ENCODE results near the gene HACD4. TPM values are rescaled to one million over a fixed set of nuclear protein-coding genes. Genes with fewer than 3 reads are reported as not detected.

HACD4 gene
- total RNA-seq, result 1.2 and 1.3 TPM in 2 replicates
- 1.3 TPM in 2 replicates for polyA plus RNA-seq

DNA sequence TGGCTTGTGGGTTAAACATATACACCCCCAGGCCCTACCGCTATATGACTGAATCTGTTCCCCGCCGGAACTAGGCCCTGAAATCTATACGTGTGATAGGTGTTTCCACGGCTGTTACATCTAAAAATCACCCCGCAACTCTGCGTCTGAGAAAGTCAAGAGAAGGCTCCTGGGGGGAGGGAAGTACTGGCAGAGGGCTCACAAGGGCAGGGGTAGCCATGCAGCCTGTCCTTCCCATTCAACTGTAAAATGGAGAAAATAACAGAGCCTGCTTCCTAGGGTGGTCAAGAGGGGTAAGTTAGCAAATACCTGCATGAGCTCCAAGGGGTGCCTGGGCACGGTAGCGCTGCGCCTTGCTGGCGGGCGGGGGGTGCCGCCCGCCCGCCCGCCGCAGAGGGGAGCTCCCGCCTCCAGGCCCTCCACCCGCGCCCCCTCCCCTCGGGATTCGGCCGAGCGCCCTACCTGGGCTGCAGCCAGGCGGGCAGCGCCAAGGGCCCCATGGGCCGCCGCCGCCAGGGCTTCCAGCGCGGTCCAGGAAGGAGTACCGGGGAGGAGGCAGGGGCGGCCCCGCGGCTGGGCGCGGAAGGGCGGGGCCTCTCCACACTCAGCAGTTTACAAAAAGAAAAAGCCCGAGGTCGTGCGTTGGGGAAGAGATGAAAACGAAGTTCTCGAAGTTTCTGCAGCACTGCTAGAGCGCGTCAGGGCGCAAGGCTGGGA lies at the start of gene HACD4:
Gene HACD4 (minus strand): TSS at position 550 of the 717 bp plus-strand sequence. CDS start 50 bp downstream, at position 500.
- TF ChIP-seq EZH2 (IDR thresholded peaks at IDR 0.05; ENCODE audit: borderline replicate concordance) (no peak), EZH2phosphoT487 (IDR thresholded peaks at IDR 0.05; ENCODE audit: low read depth, severe bottlenecking, unreplicated experiment) (no peak), CTCF (IDR thresholded peaks at IDR 0.05; ENCODE audit: poor library complexity) (no peak)
- 13% methylated on average over 33 of the region's 46 CpGs for WGBS (ENCODE audit: low lambda C conversion rate, missing lambda C conversion rate)
- H2AFZ ChIP-seq, result peak within 1 kb of the TSS; percentile 80
- H3K79me2 ChIP-seq, result no peaks in the 10 kb centered on the region
- peaks cover 4% of the 10 kb centered on the region for H3K4me1 ChIP-seq (ENCODE audit: insufficient read depth)
- DNase-seq (ENCODE audit: low spot score), result peak; percentile 64
- H3K36me3 ChIP-seq (replicated peaks; ENCODE audit: insufficient read depth, low read depth), result no peaks in the 10 kb centered on the region
- peak within 1 kb of the TSS; percentile 86 for H3K4me2 ChIP-seq
- H3K4me3 ChIP-seq, result peak within 1 kb of the TSS; percentile 32
- H3K9me3 ChIP-seq (ENCODE audit: low read depth), result no peaks in the 10 kb centered on the region
- peak within 1 kb of the TSS; percentile 18 for H3K27ac ChIP-seq
- no peaks in the 10 kb centered on the region for H4K20me1 ChIP-seq (ENCODE audit: insufficient read depth, poor library complexity, severe bottlenecking)
- no peaks in the 10 kb centered on the region for H3K9me2 ChIP-seq (replicated peaks; ENCODE audit: insufficient read depth)
- H3K27me3 ChIP-seq, result no peaks in the 10 kb centered on the region

DNA sequence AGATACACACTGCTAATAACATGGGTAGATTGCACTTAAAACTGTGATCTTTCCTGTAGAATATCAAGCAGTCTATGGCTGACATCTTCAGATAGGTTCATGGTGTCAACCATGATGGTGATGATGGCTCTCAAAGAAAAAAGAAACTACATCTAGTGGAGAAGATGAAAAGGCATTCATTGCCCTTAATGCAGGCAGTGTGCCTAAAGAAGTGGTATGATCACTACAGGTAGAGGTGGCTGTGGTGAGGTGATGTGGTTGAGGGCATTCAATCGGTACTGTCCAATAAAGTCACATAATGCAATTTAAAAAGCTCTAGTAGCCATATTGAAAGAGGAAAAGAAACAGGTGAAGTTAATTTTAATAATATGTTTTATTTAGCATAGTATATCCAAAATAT lies 49.4 kb upstream of the HACD4 start:
- no peak overlapping the region for H3K27ac ChIP-seq
- no peaks in the 10 kb centered on the region for H3K36me3 ChIP-seq (replicated peaks; ENCODE audit: insufficient read depth, low read depth)
- H3K9me2 ChIP-seq (replicated peaks; ENCODE audit: insufficient read depth), result no peaks in the 10 kb centered on the region
- DNase-seq (ENCODE audit: low spot score), result no peak
- no peaks in the 10 kb centered on the region for H3K4me1 ChIP-seq (ENCODE audit: insufficient read depth)
- no peaks in the 10 kb centered on the region for H3K79me2 ChIP-seq
- no peak overlapping the region for H3K4me3 ChIP-seq
- no peak overlapping the region for H3K4me2 ChIP-seq
- 93% methylated on average over 1 of the region's 1 CpG for WGBS (ENCODE audit: low lambda C conversion rate, missing lambda C conversion rate)
- no peak overlapping the region for H2AFZ ChIP-seq
- H3K9me3 ChIP-seq (ENCODE audit: low read depth), result no peaks in the 10 kb centered on the region
- H3K27me3 ChIP-seq, result no peaks in the 10 kb centered on the region
- TF ChIP-seq CTCF (IDR thresholded peaks at IDR 0.05; ENCODE audit: poor library complexity) (no peak), EZH2 (IDR thresholded peaks at IDR 0.05; ENCODE audit: borderline replicate concordance) (no peak), EZH2phosphoT487 (IDR thresholded peaks at IDR 0.05; ENCODE audit: low read depth, severe bottlenecking, unreplicated experiment) (no peak)
- H4K20me1 ChIP-seq (ENCODE audit: insufficient read depth, poor library complexity, severe bottlenecking), result no peaks in the 10 kb centered on the region

- no peak overlapping the region for H2AFZ ChIP-seq
- H3K4me3 ChIP-seq, result no peak overlapping the region
- no peaks in the 10 kb centered on the region for H3K4me1 ChIP-seq (ENCODE audit: insufficient read depth)
- no peaks in the 10 kb centered on the region for H3K79me2 ChIP-seq
- no peak for TF ChIP-seq EZH2 (IDR thresholded peaks at IDR 0.05; ENCODE audit: borderline replicate concordance)
- TF ChIP-seq EZH2phosphoT487 (IDR thresholded peaks at IDR 0.05; ENCODE audit: low read depth, severe bottlenecking, unreplicated experiment), result no peak
- no peak for TF ChIP-seq CTCF (IDR thresholded peaks at IDR 0.05; ENCODE audit: poor library complexity)
- H3K9me2 ChIP-seq (replicated peaks; ENCODE audit: insufficient read depth), result no peaks in the 10 kb centered on the region
- no peaks in the 10 kb centered on the region for H3K9me3 ChIP-seq (ENCODE audit: low read depth)
- no peaks in the 10 kb centered on the region for H4K20me1 ChIP-seq (ENCODE audit: insufficient read depth, poor library complexity, severe bottlenecking)
- H3K27me3 ChIP-seq, result no peaks in the 10 kb centered on the region
- DNase-seq (ENCODE audit: low spot score), result no peak
- no peak overlapping the region for H3K27ac ChIP-seq
- no peak overlapping the region for H3K4me2 ChIP-seq
- H3K36me3 ChIP-seq (replicated peaks; ENCODE audit: insufficient read depth, low read depth), result no peaks in the 10 kb centered on the region
- 88% methylated on average over 1 of the region's 1 CpG for WGBS (ENCODE audit: low lambda C conversion rate, missing lambda C conversion rate)
These were observed 47.3 kb upstream of the HACD4 start for GRCh38 chr9:21078702-21079101.

All from hepatocyte (in vitro differentiated cells).